ENCODE results near the gene FIBCD1. TPM values are rescaled to one million over a fixed set of nuclear protein-coding genes. Genes with fewer than 3 reads are reported as not detected.

Gene FIBCD1, protein sequence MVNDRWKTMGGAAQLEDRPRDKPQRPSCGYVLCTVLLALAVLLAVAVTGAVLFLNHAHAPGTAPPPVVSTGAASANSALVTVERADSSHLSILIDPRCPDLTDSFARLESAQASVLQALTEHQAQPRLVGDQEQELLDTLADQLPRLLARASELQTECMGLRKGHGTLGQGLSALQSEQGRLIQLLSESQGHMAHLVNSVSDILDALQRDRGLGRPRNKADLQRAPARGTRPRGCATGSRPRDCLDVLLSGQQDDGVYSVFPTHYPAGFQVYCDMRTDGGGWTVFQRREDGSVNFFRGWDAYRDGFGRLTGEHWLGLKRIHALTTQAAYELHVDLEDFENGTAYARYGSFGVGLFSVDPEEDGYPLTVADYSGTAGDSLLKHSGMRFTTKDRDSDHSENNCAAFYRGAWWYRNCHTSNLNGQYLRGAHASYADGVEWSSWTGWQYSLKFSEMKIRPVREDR
- total RNA-seq, result not detected
- not detected for polyA plus RNA-seq
- total RNA-seq, result not detected

DNA sequence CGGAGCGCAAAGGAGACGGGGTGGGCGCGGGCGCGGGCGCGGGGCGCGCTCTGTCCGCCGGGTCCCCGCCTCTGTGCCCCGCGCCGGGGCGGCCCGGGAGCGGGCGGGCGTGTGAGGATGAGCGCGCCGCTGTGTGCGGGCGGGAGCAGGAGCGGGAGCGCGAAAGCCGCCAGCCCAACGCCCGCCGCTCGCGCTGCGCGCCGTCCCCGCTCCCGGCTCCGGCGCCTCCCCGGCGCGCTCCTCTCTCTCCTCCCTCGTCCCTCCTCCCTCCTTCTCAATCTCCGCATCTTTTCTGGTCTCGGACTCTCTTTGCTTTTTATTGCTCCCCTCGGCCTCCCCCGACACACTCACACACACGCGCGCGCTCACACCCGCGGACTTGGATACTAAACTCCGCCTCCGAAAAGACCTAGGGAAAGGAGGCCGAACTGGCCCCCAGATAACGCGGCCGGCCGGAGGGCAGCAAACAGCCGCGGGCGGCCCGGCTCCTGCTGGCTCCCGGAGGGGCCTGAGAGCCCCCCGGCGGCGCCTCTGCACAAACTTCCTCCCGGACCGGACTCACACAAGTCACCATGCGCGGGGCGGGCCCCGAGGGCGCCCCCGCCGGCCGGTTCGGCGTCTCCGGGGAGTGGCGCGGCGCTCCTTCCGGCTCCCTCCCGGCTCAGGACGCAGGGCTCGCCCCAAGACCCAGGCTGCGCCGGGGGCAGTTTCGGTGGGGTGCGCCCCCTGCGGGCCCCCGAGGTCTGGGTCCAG, at the start of gene FIBCD1:
Gene FIBCD1 (minus strand): TSS at position 596 of the 753 bp plus-strand sequence. CDS start 640 bp downstream, outside the sequence.
- ChIA-PET POLR2A (no interaction called here), CTCF (interaction anchor here (0.6 kb wide), 1 partner anchor 108 kb away, joined by 5 read pairs; no protein-coding TSS in a partner anchor)
- H3K4me3 ChIP-seq (ENCODE audit: low read length), result no peak within 1 kb of the TSS
- no peaks in the 10 kb centered on the region for H3K9me3 ChIP-seq (ENCODE audit: control insufficient read depth in 2 of 3, low read length in 3 of 3)
- H3K27me3 Mint-ChIP-seq, result peaks cover 44 to 70% (median 61%) of the 10 kb centered on the region in 5 donors
- H3K4me1 Mint-ChIP-seq, result peaks cover 0 to 15% (median 10%) of the 10 kb centered on the region in 7 donors
- peak within 1 kb of the TSS in 4 of 10 donors; percentile 37 to 72 (median 64) for H3K4me3 Mint-ChIP-seq
- no peaks in the 10 kb centered on the region for H3K4me1 ChIP-seq (ENCODE audit: control insufficient read depth in 2 of 2, insufficient read depth in 2 of 2, low read length in 2 of 2)
- intact Hi-C loops (cut with micrococcal nuclease), result no loop called here
- no peak within 1 kb of the TSS for H3K27ac Mint-ChIP-seq
- no peaks in the 10 kb centered on the region for H3K36me3 ChIP-seq (ENCODE audit: control insufficient read depth in 2 of 3, insufficient read depth in 3 of 3, low read length in 3 of 3)
- peak in 1 of 9 donors; percentile 42 for DNase-seq
- peaks cover 0 to 6% (median 0%) of the 10 kb centered on the region in 11 donors for H3K9me3 Mint-ChIP-seq
- H3K27me3 ChIP-seq (ENCODE audit: control insufficient read depth in 2 of 2, insufficient read depth in 2 of 2, low read length in 2 of 2), result peaks cover 0 to 2% of the 10 kb centered on the region in 2 donors
- no peaks in the 10 kb centered on the region for H3K36me3 Mint-ChIP-seq
- no peak within 1 kb of the TSS for H3K27ac ChIP-seq (ENCODE audit: low read depth, low read length)
- ATAC-seq, result no peak

DNA sequence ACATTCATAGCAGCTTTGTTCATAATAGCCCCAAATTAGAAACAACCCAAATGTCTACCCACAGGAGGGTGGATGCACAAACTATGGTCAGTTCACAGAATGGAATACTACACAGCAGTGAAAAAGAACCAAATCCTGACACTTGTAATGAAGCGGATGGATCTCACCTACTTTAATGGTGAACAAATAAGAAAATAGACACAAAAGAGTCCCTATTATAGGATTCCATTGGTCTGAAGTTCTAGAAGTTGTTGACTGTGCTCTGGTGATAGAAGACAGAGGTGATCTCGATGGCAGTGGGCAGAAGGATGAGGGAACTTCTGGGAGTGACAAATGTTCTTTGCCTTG, 49.3 kb upstream of the FIBCD1 start:
- H3K4me1 ChIP-seq (ENCODE audit: control insufficient read depth in 2 of 2, insufficient read depth in 2 of 2, low read length in 2 of 2), result no peaks in the 10 kb centered on the region
- no peaks in the 10 kb centered on the region for H3K36me3 ChIP-seq (ENCODE audit: control insufficient read depth in 2 of 3, insufficient read depth in 3 of 3, low read length in 3 of 3)
- H3K4me3 Mint-ChIP-seq, result no peak overlapping the region
- CTCF ChIA-PET, result no interaction called here
- intact Hi-C loops (cut with micrococcal nuclease), result no loop called here
- no peaks in the 10 kb centered on the region for H3K36me3 Mint-ChIP-seq
- no peaks in the 10 kb centered on the region for H3K9me3 ChIP-seq (ENCODE audit: control insufficient read depth in 2 of 3, low read length in 3 of 3)
- H3K4me1 Mint-ChIP-seq, result peaks cover 0 to 1% (median 0%) of the 10 kb centered on the region in 7 donors
- H3K27me3 ChIP-seq (ENCODE audit: control insufficient read depth in 2 of 2, insufficient read depth in 2 of 2, low read length in 2 of 2), result no peaks in the 10 kb centered on the region
- no peaks in the 10 kb centered on the region for H3K27me3 Mint-ChIP-seq
- no peak overlapping the region for H3K27ac Mint-ChIP-seq
- H3K4me3 ChIP-seq (ENCODE audit: low read length), result no peak overlapping the region
- DNase-seq (no peak), ATAC-seq (no peak)
- H3K27ac ChIP-seq (ENCODE audit: low read depth, low read length), result no peak overlapping the region
- POLR2A ChIA-PET, result no interaction called here
- peaks cover 0 to 3% (median 0%) of the 10 kb centered on the region in 11 donors for H3K9me3 Mint-ChIP-seq

DNA sequence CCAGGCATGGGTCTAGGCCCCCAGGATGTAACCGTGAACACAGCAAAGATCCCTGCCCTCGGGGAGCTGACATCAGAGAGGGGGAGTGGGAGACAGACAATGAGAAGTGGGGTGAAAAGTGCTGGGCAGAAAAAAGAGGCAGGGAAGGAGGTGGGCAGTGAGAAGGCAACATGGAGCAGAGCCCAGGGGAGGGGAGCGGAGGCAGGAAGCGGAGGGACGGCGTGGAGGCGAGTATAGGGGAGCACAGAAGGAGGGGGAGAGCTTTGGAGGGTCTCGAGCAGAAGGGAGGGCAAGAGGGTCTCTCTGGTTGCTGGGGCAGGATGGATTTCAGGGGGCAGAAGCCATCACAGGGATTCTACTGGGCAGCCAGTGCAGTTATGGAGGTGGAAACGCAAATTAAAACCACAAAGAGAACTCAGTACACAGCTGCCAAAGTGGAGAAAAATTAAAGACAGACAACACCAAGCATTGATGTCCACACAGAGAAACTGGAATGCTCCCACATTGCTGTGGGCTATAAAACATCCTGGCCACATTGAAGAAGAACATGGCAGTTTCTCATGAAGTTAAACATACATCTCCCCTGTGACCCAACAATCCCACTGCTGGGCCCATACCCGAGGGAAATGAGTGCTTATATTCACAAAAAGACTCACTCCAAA, 48.8 kb upstream of the FIBCD1 start:
- POLR2A ChIA-PET, result no interaction called here
- Mint-ChIP-seq H3K4me1 (peaks cover 0 to 1% (median 0%) of the 10 kb centered on the region in 7 donors), H3K27ac (no peak overlapping the region), H3K9me3 (peaks cover 0 to 3% (median 0%) of the 10 kb centered on the region in 11 donors), H3K4me3 (no peak overlapping the region), H3K36me3 (no peaks in the 10 kb centered on the region), H3K27me3 (no peaks in the 10 kb centered on the region)
- CTCF ChIA-PET, result no interaction called here
- intact Hi-C loops (cut with micrococcal nuclease), result no loop called here
- Histone ChIP-seq H3K27me3 (ENCODE audit: control insufficient read depth in 2 of 2, insufficient read depth in 2 of 2, low read length in 2 of 2) (no peaks in the 10 kb centered on the region), H3K4me3 (ENCODE audit: low read length) (no peak overlapping the region), H3K27ac (ENCODE audit: low read depth, low read length) (no peak overlapping the region), H3K9me3 (ENCODE audit: control insufficient read depth in 2 of 3, low read length in 3 of 3) (no peaks in the 10 kb centered on the region), H3K4me1 (ENCODE audit: control insufficient read depth in 2 of 2, insufficient read depth in 2 of 2, low read length in 2 of 2) (no peaks in the 10 kb centered on the region), H3K36me3 (ENCODE audit: control insufficient read depth in 2 of 3, insufficient read depth in 3 of 3, low read length in 3 of 3) (no peaks in the 10 kb centered on the region)
- ATAC-seq (no peak), DNase-seq (no peak)

DNA sequence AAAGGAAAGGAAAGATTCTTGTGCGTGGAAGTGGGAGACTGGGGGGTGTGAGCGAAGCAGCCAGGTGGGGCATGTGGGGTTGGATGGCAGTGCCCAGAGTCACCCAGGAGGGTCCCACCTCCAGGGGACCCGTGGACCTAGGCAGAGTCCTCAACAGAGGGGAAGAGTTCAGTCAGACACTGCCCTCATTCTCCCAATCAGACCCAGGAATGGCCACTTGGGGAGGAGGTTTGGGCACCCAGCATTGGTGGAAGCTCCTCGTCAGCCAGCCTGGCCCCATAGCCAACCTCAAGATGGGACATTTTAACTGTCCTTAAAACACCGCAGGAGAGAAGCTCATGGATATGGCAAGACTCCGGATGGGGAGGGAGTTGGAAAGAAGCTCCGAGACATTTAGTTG, 48.0 kb upstream of the FIBCD1 start:
- POLR2A ChIA-PET, result no interaction called here

DNA sequence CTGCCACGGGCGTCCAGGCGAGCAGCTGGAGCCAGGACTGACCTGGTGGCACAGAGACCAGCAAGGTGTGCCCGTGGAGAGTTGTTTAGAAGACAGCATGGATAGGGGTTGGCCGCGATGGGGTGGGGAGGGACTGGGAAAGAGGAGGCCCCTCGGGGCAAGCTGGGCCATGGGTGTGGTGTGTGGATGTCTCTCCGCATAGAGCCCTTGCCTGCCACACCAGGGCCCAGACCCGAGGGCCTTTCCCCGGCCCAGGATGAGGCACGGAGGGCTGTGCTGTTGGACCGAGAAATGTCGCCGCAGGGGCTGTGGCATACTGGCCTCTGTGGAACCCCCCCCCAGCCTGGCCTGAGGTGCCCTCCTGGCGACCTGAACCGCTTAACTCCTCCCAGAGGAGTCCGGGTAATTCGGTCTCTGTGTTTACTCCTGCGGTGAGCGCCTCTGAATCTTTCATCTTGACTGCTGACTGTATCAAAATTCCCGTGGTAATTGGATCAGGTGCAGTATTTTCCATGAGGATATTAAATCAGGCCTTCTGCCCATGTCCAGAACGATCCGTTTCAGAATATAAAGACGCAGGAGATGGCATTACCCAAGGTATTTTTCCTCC, 47.4 kb upstream of the FIBCD1 start:
- Histone ChIP-seq H3K4me3 (ENCODE audit: low read length) (no peak overlapping the region), H3K27ac (ENCODE audit: low read depth, low read length) (no peak overlapping the region), H3K4me1 (ENCODE audit: control insufficient read depth in 2 of 2, insufficient read depth in 2 of 2, low read length in 2 of 2) (no peaks in the 10 kb centered on the region), H3K36me3 (ENCODE audit: control insufficient read depth in 2 of 3, insufficient read depth in 3 of 3, low read length in 3 of 3) (no peaks in the 10 kb centered on the region), H3K27me3 (ENCODE audit: control insufficient read depth in 2 of 2, insufficient read depth in 2 of 2, low read length in 2 of 2) (no peaks in the 10 kb centered on the region), H3K9me3 (ENCODE audit: control insufficient read depth in 2 of 3, low read length in 3 of 3) (no peaks in the 10 kb centered on the region)
- no peak for ATAC-seq
- Mint-ChIP-seq H3K4me1 (no peaks in the 10 kb centered on the region), H3K27me3 (no peaks in the 10 kb centered on the region), H3K9me3 (peaks cover 0 to 3% (median 0%) of the 10 kb centered on the region in 11 donors), H3K36me3 (no peaks in the 10 kb centered on the region), H3K27ac (no peak overlapping the region), H3K4me3 (no peak overlapping the region)
- DNase-seq, result no peak
- CTCF ChIA-PET, result no interaction called here
- POLR2A ChIA-PET, result no interaction called here
- intact Hi-C loops (cut with micrococcal nuclease), result no loop called here

More for the DNA sequence above, 48.0 kb upstream of the FIBCD1 start:
- Histone ChIP-seq H3K4me1 (ENCODE audit: control insufficient read depth in 2 of 2, insufficient read depth in 2 of 2, low read length in 2 of 2) (no peaks in the 10 kb centered on the region), H3K4me3 (ENCODE audit: low read length) (no peak overlapping the region), H3K36me3 (ENCODE audit: control insufficient read depth in 2 of 3, insufficient read depth in 3 of 3, low read length in 3 of 3) (no peaks in the 10 kb centered on the region), H3K9me3 (ENCODE audit: control insufficient read depth in 2 of 3, low read length in 3 of 3) (no peaks in the 10 kb centered on the region), H3K27me3 (ENCODE audit: control insufficient read depth in 2 of 2, insufficient read depth in 2 of 2, low read length in 2 of 2) (no peaks in the 10 kb centered on the region), H3K27ac (ENCODE audit: low read depth, low read length) (no peak overlapping the region)
- no peaks in the 10 kb centered on the region for H3K36me3 Mint-ChIP-seq
- intact Hi-C loops (cut with micrococcal nuclease), result no loop called here
- no peaks in the 10 kb centered on the region for H3K27me3 Mint-ChIP-seq
- H3K9me3 Mint-ChIP-seq, result peaks cover 0 to 3% (median 0%) of the 10 kb centered on the region in 11 donors
- ATAC-seq (no peak), DNase-seq (no peak)
- no peak overlapping the region for H3K4me3 Mint-ChIP-seq
- H3K4me1 Mint-ChIP-seq, result peaks cover 0 to 1% (median 0%) of the 10 kb centered on the region in 7 donors
- no peak overlapping the region for H3K27ac Mint-ChIP-seq
- CTCF ChIA-PET, result no interaction called here

DNA sequence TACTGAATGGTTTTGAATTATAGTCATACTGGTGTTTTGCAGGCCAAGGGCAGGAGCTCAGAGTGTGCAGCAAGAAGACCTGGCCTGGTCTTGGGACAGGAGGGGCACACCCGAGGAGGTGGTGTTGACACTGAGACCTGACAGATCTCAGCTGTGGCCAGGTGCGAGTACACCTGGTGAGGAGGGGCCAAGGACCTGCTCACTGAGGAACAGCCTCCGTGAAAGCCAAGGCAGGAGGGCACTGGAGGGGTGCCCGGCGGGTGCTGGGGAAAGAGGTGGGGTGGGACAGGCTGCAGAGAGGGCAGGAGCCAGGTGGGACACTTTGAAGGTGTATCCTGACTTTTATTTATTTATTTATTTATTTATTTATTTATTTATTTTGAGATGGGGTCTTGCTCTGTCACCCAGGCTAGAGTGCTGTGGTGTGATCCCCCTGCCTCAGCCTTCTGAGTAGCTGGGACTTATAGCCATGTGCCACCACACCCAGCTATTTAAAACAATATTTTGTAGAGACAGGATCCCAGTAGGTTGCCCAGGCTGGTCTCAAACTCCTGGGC, 46.6 kb upstream of the FIBCD1 start:
- no peaks in the 10 kb centered on the region for H3K9me3 ChIP-seq (ENCODE audit: control insufficient read depth in 2 of 3, low read length in 3 of 3)
- POLR2A ChIA-PET, result no interaction called here
- no peaks in the 10 kb centered on the region for H3K4me1 ChIP-seq (ENCODE audit: control insufficient read depth in 2 of 2, insufficient read depth in 2 of 2, low read length in 2 of 2)
- DNase-seq (no peak), ATAC-seq (no peak)
- Mint-ChIP-seq H3K36me3 (no peaks in the 10 kb centered on the region), H3K27me3 (peaks cover 0 to 3% (median 0%) of the 10 kb centered on the region in 5 donors), H3K27ac (peak overlapping the region in 1 of 9 donors; percentile 30), H3K9me3 (peaks cover 0 to 3% (median 0%) of the 10 kb centered on the region in 11 donors), H3K4me1 (no peaks in the 10 kb centered on the region), H3K4me3 (no peak overlapping the region)
- H3K36me3 ChIP-seq (ENCODE audit: control insufficient read depth in 2 of 3, insufficient read depth in 3 of 3, low read length in 3 of 3), result no peaks in the 10 kb centered on the region
- CTCF ChIA-PET, result no interaction called here
- H3K27ac ChIP-seq (ENCODE audit: low read depth, low read length), result no peak overlapping the region
- no peak overlapping the region for H3K4me3 ChIP-seq (ENCODE audit: low read length)
- H3K27me3 ChIP-seq (ENCODE audit: control insufficient read depth in 2 of 2, insufficient read depth in 2 of 2, low read length in 2 of 2), result no peaks in the 10 kb centered on the region
- intact Hi-C loops (cut with micrococcal nuclease), result no loop called here

Measured in naive thymus-derived CD4-positive, alpha-beta T cell (primary cell).